ENCODE measurements around the gene FRMD8.

Gene FRMD8, protein sequence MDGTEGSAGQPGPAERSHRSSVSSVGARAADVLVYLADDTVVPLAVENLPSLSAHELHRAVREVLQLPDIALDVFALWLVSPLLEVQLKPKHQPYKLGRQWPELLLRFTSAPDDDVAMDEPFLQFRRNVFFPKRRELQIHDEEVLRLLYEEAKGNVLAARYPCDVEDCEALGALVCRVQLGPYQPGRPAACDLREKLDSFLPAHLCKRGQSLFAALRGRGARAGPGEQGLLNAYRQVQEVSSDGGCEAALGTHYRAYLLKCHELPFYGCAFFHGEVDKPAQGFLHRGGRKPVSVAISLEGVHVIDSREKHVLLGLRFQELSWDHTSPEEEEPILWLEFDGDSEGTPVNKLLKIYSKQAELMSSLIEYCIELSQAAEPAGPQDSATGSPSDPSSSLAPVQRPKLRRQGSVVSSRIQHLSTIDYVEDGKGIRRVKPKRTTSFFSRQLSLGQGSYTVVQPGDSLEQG

DNA sequence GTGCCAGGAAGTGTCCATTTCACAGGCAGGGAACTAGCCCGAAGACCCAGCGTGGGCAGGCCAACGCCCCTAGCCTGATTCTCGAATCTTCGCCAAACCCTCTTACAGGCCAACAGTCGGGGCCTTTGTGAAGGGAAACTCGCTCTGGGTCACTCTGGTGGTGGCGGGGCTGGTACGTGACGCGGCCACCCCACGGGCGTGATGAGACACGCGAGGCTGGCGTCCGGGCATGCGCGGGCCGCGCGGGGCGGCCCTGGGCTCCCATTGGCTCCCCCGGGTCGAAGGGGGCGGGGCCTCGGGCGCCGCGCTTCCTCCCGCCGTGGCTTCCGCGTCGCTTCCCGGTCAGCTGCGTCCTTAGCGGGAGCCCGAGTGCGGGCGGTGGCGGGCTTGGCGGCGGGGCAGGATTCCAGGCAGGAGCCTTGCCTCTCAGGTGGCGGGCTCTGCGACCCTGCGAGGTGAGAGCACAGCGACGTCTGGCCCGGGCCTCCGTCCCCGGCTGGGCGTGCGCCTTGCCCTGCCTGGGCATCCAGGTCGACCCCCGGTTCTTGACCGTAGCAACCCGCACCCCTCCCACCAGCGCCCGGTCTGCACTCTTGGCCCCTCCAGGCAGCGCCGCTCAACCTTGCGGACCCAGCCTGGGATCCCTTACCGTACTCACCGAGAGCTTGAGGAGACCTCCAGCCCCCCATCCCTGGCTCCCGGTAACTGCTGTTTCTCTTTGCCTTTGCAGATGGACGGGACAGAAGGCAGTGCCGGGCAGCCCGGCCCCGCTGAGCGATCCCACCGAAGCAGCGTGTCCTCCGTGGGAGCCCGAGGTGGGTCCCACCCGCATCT, at the start of gene FRMD8:
FRMD8 (plus strand) TSS at position 331 of the 834 bp plus-strand sequence; CDS start at position 731, 400 bp downstream.
- peak; percentile 39 to 44 for DNase-seq (ENCODE audit: low read depth in 2 of 2)

DNA sequence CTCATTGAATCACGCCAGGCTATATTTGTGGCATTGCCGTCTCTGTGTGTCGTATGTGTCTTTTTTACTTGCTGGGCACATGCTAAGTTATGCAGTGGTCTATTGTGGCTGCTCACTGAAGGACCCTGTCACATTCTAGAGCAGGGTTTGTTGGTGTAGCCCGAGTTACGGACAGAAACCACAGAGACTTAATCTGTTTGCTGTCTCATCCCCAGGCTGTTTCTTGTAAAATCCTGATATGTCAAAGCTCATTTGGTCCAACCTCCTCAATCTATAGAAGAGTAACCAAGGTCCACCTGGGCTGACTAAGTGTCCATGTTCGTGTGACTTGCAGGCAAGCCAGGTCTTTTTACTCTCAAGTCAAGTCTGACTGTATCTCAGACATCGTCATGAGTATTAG, 47.8 kb upstream of the FRMD8 start:
- DNase-seq (ENCODE audit: low read depth in 2 of 2) = no peak

DNA sequence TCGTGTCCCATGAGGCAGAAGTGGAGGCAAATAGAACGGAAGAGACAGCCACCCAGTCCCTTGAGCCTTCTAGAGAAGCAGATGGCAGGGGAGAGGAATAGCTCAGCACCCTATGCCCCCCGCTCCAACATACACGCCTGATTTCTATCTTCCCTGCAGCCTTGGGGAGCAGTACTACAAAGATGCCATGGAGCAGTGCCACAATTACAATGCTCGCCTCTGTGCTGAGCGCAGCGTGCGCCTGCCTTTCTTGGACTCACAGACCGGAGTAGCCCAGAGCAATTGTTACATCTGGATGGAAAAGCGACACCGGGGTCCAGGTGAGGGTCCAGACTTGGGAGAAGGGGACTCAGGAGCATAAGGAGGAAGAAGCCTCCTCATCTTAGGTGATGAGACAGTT, 46.2 kb upstream of the FRMD8 start:
- no peak for DNase-seq (ENCODE audit: low read depth in 2 of 2)

DNA sequence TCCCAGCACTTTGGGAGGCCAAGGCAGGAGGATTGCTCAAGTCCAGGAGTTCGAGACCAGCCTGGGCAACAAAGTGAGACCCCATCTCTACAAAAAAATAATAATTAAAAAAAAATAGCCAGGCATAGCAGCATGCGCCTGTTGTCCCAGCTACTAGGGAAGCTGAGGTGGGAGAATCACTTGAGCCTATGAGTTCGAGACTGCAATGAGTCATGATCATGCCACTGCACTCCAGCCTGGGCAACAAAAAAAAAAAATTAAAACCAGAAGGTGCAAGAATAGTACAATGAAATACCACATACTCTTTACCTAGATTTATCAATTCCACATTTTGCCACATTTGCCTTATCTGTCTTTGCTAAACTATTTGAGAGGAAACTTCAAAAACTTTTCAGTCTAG, 44.6 kb upstream of the FRMD8 start:
- no peak for DNase-seq (ENCODE audit: low read depth in 2 of 2)

DNA sequence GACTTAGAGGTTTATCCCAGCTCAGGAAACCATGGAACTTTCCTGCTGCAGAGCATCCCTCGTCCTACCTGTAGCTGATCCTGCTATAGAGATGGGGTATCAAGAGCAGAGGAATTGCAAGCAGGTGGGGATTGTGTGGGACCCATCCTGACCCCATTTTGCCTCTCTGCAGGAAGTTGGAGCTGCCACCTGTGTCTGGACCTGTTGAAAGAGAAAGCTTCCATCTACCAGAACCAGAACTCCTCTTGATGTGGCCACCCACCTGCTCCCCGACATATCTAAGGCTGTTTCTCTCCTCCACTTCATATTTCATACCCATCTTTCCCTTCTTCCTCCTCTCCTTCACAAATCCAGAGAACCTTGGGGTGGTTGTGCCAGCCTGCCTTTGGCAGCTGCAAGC, 34.9 kb upstream of the FRMD8 start:
- no peak for DNase-seq (ENCODE audit: low read depth in 2 of 2)

DNA sequence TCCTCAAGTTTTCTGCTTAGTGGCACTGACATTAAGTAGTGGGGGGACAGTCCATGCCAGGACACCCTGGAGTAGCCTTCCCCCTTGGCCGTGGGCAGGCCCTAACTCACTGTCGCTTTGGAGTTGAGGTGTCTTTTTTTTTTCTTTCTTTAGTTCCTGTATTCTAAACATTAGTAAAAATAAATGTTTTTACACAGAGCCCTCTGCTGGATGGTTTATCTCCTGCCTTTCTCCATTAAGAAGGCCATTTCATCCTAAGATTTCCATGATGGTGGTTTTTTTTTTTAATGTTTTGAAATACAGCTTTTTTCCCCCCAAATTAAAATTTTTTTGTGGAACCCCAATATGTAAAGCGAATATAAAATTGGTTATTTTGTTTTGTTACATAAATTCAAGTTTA, 33.7 kb upstream of the FRMD8 start:
- no peak for DNase-seq (ENCODE audit: low read depth in 2 of 2)

DNA sequence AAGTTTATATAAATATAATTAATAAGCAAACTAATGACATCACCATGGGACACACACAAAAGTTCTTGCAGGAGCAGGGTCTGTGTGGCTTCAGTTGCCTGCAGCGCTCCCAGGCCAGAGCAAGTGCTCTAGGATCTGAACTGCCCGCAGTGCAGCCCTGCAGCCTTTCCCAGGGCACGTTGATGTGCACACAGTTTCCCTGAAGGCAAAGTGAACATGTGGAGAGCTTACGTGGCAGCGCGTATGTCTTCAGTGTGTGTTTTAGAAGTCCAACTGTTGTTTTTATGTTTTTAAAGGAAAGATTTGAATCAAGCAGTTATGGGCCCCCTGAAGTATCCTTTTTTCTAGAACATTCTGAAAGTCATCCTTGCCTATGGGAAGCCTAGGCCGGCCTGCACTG, 33.1 kb upstream of the FRMD8 start:
- no peak for DNase-seq (ENCODE audit: low read depth in 2 of 2)

DNA sequence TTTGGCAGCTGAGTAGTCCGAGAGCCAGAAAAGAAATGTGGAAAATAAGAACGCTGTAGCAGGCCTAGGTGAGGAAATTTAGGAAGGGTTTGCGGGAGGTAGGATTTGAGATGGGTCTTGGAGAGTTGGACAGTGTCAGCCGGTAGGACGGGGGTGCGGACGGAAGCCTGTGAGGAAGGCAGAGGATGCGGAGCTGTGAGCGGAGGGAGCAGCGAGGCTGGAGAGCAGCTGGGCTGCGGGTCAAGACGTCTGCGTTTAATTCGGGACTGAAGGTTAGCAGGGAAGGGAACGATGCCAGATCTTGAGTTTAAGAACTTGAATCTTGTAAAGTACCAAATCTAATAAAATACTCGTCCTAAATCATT, 32.6 kb upstream of the FRMD8 start:
- DNase-seq (ENCODE audit: low read depth in 2 of 2) = no peak

DNA sequence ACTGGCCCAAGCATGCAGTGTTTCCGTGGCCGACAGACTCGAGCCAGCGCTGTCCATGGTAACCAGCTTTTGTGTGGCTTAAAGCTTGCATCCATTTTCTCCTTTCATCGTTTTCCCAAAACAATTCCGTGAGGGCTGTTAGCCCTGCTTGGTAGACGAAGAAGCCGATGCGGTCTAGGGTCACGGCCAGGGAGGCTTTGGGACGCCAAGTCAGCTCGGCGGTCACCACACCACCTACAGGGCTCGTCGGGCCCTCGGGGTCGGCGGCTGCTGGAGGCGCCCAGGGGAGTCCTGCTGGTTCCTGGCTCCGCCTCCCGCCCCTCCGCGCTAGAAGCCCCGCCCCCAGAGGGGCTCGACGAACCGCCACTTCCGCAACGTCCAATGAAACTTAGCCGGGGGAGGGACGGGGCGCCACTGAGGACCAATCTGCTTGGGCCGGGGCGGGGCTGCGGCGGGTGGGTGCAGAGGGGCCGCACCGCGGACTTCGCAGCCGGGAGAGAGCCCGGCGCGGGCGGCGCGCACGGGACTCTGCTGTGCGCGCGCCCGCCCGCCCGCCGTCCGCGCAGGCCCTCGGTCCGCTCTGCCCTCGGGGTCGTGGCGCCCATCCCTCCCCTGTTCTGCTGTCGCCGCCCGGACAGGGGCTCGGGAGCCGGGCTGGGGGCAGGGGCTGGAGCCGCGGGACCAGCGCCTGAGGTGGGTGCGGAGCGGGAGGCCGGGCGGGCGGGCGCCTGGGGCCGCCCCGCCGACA, 32.0 kb upstream of the FRMD8 start, which contains the start of gene TIGD3:
TIGD3 (plus strand) TSS at position 487 of the 748 bp plus-strand sequence. CDS start 1,058 bp downstream, outside the sequence.
- DNase-seq (ENCODE audit: low read depth in 2 of 2) = peak; percentile 82 to 86

DNA sequence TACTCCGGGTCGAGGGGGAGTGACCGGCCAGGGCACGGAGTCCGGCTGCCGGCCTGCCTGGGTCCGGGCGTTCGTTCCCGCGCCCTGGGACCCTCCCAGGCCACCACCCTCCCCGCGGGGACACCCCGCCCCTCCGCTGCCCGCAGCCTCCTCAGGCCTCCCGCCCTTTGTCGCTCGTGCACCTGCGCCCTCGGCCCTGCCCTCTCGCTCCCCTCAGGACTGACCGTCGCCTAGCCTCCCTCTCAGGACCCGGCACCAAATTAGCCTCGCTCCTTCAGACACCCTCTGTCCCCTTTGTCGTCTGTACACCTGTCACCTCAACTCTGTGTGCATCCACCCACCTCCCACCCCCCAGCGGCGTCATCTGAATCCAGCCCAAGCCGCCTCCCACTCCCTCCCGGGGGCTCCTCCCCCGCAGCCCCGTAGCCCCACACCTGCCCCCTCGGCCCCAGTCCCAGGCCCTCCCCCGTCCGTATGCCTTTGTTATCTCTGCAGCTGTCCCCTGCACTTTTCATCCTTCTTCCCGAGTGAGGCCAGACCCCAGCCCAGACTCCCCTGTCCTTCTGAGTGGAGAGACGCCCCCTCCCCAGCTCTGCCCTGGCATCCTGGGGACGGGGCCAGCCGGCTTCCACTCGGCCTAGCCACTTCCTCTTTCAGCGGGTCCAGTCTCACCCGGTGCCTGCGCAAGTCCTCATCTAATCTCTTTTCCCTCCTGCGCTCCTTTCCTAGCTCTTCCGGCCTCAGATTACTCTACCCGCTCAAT, 31.2 kb upstream of the FRMD8 start:
- no peak for DNase-seq (ENCODE audit: low read depth in 2 of 2)

DNA sequence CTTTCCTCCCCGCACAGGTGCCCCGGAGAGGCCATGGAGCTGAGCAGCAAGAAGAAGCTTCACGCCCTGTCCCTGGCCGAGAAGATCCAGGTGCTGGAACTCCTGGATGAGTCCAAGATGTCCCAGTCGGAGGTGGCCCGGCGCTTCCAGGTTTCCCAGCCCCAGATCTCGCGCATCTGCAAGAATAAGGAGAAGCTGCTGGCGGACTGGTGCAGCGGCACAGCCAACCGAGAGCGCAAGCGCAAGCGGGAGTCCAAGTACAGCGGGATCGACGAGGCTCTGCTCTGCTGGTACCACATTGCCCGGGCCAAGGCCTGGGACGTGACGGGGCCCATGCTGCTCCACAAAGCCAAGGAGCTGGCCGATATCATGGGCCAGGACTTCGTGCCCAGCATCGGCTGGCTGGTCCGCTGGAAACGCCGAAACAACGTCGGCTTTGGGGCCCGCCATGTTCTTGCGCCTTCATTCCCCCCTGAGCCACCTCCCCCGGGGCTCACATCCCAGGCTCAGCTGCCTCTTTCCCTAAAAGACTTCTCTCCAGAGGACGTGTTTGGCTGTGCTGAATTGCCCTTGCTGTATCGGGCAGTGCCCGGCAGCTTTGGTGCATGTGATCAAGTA, 30.6 kb upstream of the FRMD8 start:
- DNase-seq (ENCODE audit: low read depth in 2 of 2) = no peak

DNA sequence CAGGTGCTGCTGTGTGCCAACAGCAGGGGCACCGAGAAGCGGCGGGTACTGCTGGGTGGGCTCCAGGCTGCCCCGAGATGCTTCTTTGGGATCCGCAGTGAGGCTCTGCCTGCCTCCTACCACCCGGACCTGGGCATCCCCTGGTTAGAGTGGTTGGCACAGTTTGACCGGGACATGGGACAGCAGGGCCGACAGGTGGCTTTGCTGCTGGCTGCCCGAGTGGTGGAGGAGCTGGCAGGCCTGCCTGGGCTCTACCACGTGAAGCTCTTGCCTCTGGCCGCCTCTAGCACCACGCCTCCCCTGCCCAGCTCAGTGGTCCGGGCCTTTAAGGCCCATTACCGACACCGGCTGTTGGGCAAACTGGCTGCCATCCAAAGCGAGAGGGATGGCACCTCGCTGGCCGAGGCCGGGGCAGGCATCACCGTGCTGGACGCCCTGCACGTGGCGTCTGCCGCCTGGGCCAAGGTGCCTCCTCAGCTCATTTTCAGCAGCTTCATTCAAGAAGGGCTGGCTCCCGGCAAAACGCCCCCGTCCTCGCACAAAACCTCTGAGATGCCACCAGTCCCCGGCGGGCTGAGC, 30.0 kb upstream of the FRMD8 start:
- no peak for DNase-seq (ENCODE audit: low read depth in 2 of 2)

DNA sequence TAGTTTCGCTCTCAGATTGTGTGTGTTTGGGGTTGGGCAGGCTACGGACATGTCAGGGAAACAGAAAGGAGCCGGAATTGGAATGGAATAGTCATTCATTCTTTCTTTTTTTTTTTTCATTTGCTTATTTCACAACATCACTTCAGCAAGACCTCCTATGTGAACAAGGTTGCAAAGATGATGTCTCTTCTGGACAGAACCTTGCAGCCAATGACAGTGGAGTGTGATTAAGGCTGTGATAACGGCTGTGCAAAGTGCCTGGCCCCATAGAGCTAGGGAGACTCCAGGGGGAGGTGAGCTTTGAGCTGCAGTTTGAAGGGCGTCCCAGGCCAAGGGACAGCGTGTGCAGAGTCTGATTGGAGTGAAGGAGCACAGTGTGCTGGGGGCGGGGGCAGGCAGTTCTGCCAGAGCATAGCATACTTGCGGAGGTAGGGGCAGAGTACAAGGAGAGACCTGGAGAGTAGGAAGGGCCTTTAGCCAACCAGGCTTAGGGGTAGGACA, 28.5 kb upstream of the FRMD8 start:
- no peak for DNase-seq (ENCODE audit: low read depth in 2 of 2)

DNA sequence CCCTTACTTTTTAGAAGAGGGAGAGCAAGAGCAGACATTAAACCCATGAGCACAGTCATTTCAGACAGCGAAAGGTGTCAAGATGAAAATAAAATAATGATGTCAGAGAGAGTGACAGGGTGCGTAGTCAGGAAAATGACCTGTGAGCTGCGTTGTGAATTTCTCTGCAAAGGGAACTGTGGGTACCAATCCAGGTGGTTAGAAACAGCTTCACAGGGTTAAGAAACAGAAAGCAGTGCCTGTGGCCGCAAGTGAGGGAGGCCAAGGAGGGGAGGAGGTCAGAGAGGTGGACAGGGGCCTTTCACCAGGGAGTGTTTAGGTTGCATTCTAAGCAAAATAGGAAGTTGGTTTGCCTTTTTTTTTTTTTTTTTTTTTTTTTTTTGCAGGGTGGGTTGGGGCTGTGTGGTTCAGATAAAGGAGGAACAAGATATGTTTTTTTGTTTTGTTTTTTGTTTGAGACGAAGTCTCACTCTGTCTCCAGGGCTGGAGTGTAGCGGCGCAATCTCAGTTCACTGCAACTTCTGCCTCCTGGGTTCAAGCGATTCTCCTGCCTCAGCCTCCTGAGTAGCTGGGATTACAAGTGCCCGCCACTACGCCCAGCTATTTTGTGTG, 24.0 kb upstream of the FRMD8 start:
- no peak for DNase-seq (ENCODE audit: low read depth in 2 of 2)

DNA sequence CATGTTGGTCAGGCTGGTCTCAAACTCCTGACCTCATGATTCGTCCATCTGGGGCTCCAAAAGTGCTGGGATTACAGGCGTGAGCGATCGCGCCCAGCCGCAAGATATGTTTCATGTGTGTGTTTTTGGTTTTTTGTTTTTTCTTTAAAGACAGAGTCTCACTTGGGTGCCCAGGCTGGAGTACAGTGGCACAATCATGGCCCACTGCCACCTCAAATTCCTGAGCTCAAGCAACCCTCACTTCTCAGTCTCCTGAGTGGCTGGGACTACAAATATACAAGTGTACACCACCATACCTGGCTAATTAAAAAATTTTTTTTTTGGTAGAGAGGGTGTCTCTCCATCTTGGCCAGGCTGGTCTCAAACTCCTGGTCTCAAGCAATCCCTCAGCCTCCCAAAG, 23.5 kb upstream of the FRMD8 start:
- DNase-seq (ENCODE audit: low read depth in 2 of 2) = no peak

DNA sequence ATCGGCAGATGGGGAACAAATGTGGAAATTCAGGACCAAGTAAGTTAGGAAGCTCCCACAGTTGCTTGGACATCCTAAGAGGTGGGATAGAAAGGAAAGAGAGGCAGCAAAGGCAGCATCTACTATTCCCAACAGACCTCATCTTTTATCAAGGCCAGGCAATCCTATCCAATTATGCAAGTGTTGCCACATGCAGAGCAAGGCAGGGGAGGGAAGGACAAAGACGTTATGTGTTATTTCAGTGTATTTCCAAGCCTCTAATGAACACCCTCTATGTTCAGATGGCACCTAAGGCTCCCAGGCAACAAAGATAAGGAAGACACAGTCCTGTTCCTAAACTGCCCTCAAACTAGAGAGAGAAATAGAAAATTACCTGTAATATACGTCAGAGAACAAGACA, 22.7 kb upstream of the FRMD8 start:
- no peak for DNase-seq (ENCODE audit: low read depth in 2 of 2)

DNA sequence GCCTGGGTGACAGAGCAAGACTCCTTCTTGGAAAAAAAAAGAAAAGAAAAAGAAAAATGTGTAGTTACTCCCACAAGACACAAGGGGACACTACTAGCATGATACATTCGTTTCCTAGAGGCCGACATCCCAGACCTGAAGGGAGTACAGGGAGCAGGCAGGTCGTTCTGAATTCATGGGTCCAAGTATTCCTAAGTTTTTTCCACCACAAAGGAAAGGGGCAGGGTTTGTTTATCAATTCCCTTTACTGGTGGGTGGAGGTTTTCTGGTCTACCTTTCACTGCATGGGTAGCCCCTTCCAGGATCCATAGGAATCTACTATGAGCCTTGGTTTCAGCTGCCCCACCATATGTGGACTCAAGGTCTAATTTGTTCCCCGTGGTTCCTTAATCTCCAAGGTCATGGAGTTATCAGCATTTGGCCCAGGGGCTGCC, 20.1 kb upstream of the FRMD8 start:
- peak; percentile 55 to 60 for DNase-seq (ENCODE audit: low read depth in 2 of 2)

DNA sequence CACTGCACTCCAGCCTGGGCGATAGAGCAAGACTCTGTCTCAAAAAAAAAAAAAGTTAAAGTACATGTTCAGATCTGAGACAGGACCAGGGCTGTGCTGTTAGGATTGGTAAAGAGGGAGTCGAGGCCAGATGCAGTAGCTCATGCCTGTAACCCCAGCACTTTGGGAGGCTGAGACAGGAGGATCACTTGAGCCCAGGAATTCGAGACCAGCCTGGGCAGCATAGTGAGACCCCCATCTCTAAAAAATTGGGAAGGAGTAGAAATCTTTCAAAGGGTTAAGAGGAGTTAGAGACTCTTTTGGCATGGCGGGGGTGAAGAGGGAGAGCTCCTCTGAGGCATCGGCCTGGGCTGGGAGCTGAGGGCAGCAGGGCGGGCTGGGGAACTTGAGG, 15.8 kb upstream of the FRMD8 start:
- DNase-seq (ENCODE audit: low read depth in 2 of 2) = no peak

DNA sequence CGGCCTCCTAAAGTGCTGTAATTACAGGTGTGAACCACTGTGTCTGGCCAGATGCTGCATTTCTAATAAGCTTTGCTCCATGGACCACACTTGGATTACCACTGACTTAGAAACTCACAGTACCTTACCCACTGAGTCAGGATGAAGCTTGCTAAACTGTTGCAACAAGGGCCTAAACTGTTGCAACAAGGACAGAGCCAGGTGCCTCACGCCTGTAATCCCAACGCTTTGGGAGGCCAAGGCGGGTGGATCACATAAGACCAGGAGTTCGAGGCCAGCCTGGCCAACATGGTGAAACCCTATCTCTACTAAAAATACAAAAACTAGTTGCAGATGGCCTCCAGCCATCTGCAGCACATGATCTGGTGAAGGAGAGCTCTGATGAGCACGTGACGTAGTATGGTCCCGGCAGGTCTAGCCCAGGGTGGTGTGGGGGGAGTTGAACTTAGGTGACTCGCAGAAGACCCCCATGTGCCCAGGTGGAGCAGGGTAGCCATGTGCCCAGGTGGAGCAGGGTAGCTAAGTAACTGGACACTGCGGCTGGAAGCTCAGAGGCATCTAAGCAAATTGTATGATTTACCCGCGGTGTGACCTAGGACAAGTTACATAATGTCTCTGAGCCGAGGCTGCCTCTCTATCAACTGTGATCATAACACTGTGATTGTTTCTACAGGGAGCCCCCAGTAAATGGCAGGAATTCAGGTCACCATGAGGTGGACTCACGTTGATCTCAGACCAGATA, 12.4 kb upstream of the FRMD8 start:
- DNase-seq (ENCODE audit: low read depth in 2 of 2) = no peak
